T-cell (primary cell): ENCODE data around the gene LSM4. TPM values are rescaled to one million over a fixed set of nuclear protein-coding genes. Genes with fewer than 3 reads are reported as not detected.

Experiments used
- ATAC-seq, 4 experiments: fragments of 200-7000 bp in 3 of 4; fragments of 150-1000 bp in 1 of 4; cut with Tn5 transposase; replicated peaks in 1 of 4; 1 replicate in 3 of 4; 2 replicates in 1 of 4; pipeline ENCODE4 v1.10.0; 2021; ENCODE audit warnings: moderate library complexity in 3 of 4, mild to moderate bottlenecking in 2 of 4, moderate number of reproducible peaks in 1 of 4
- CTCF ChIA-PET, 2 donors: fragments of 300-600 bp; sonication (Branson Sonifier 250); formaldehyde crosslinking; loops; one replicate each; lab custom pipeline; 2022; ENCODE audit warnings: antibody characterized with exemption in 2 of 2; lab: Charles Lee
- POLR2A ChIA-PET, 2 donors: fragments of 300-600 bp; sonication (Branson Sonifier 250); formaldehyde crosslinking; loops; one replicate each; lab custom pipeline; 2022; ENCODE audit warnings: antibody characterized with exemption in 2 of 2; lab: Charles Lee
- DNase-seq, 35 experiments: peaks; one replicate each; pipeline versions ENCODE4 v3.0.0 to v3.0.0-alpha.2; 2013 to 2023
- H3K27ac ChIP-seq: one replicate; pipeline ENCODE4 v1.5.1; 2013; ENCODE audit warnings: low read length
- H3K27me3 ChIP-seq, 2 experiments: replicated peaks in 1 of 2; 1 replicate in 1 of 2; 2 replicates in 1 of 2; pipeline versions ENCODE4 v1.6.1 to v1.7.0; 2013; ENCODE audit warnings: low read length in 1 of 2, mixed read lengths in 1 of 2; ENCODE audit not compliant: control insufficient read depth in 2 of 2, insufficient read depth in 2 of 2; ENCODE audit errors: extremely low read depth in 1 of 2
- H3K36me3 ChIP-seq, 2 donors: 1 replicate in 1 of 2; 2 replicates in 1 of 2; pipeline versions ENCODE4 v1.6.1 to v1.7.0; 2013; ENCODE audit warnings: low read length in 1 of 2; ENCODE audit not compliant: control insufficient read depth in 2 of 2, insufficient read depth in 1 of 2; ENCODE audit errors: extremely low read depth in 1 of 2
- H3K4me1 ChIP-seq, 2 experiments: 1 replicate in 1 of 2; 2 replicates in 1 of 2; pipeline versions ENCODE4 v1.6.1 to v1.7.0; 2013; ENCODE audit warnings: low read length in 2 of 2, mixed read lengths in 1 of 2; ENCODE audit not compliant: insufficient read depth in 2 of 2, control insufficient read depth in 1 of 2; ENCODE audit errors: extremely low read depth in 1 of 2
- H3K4me3 ChIP-seq, 2 donors: 1 replicate in 1 of 2; 2 replicates in 1 of 2; pipeline versions ENCODE4 v1.5.1 to v1.7.0; 2013; ENCODE audit warnings: mild to moderate bottlenecking in 2 of 2, low read length in 1 of 2, moderate library complexity in 1 of 2; ENCODE audit not compliant: control insufficient read depth in 1 of 2; ENCODE audit errors: extremely low read depth in 1 of 2
- H3K9me3 ChIP-seq: 2 replicates; pipeline ENCODE4 v1.7.0; 2013
- H3K27ac Mint-ChIP-seq, 2 donors: one replicate each; pipeline ENCODE4 v1.8.0; 2020 to 2021; ENCODE audit warnings: mild to moderate bottlenecking in 2 of 2, mixed read lengths in 2 of 2
- H3K27me3 Mint-ChIP-seq, 2 donors: one replicate each; pipeline ENCODE4 v1.8.0; 2021 to 2022; ENCODE audit warnings: mixed read lengths in 2 of 2
- H3K36me3 Mint-ChIP-seq: one replicate; pipeline ENCODE4 v1.8.0; 2021; ENCODE audit warnings: mixed read lengths
- H3K4me1 Mint-ChIP-seq, 3 donors: one replicate each; pipeline ENCODE4 v1.8.0; 2020 to 2022; ENCODE audit warnings: mixed read lengths in 3 of 3, mild to moderate bottlenecking in 1 of 3
- H3K4me3 Mint-ChIP-seq, 3 donors: one replicate each; pipeline ENCODE4 v1.8.0; 2020 to 2022; ENCODE audit warnings: mild to moderate bottlenecking in 3 of 3, mixed read lengths in 3 of 3, moderate library complexity in 3 of 3
- H3K9me3 Mint-ChIP-seq, 3 donors: one replicate each; pipeline ENCODE4 v1.8.0; 2020 to 2022; ENCODE audit warnings: mixed read lengths in 3 of 3
- WGBS: methylation state at CpG from one replicate; pipeline ENCODE4 v1.1.5; 2013; ENCODE audit warnings: missing lambda C conversion rate; ENCODE audit not compliant: insufficient coverage; 5-methylcytosine and 5-hydroxymethylcytosine counted together
- total RNA-seq, 35 experiments: library from RNA in 6 of 35; stranded (reverse) in 6 of 35; fragments of 120-200 nt in 1 of 35; gene quantifications; one replicate each; pipeline versions ENCODE4 v1.2.1 to v1.2.4 and lab custom pipeline; 2013 to 2026

The LSM4 gene
- total RNA-seq, 5 donors from 2014 or later (not counting 1 experiment from before 2014, with no cell fraction given) = 58.5 to 82.7 (median 69.1) TPM

- no peaks in the 10 kb centered on the region for H3K9me3 Mint-ChIP-seq
- H3K27ac ChIP-seq = peak overlapping the region; percentile 100
- H3K36me3 ChIP-seq = peaks cover 10 to 21% of the 10 kb centered on the region in 2 donors
- peak overlapping the region; percentile 100 for H3K4me3 ChIP-seq
- H3K36me3 Mint-ChIP-seq = peaks cover 15% of the 10 kb centered on the region
- peak overlapping the region; percentile 98 to 99 for H3K27ac Mint-ChIP-seq
- peaks cover 25 to 55% of the 10 kb centered on the region in 2 experiments for H3K4me1 ChIP-seq
- peaks cover 49 to 54% (median 53%) of the 10 kb centered on the region in 3 donors for H3K4me1 Mint-ChIP-seq
- DNase-seq (no peak), ATAC-seq (no peak)
- H3K4me3 Mint-ChIP-seq = peak overlapping the region; percentile 94 to 98 (median 96)
- H3K9me3 ChIP-seq = no peaks in the 10 kb centered on the region
- 0% methylated on average over 2 of the region's 5 CpGs for WGBS
- no peaks in the 10 kb centered on the region for H3K27me3 ChIP-seq
- ChIA-PET CTCF (interaction anchor here (0.5 to 4.2 kb wide), 9 partner anchors 18 to 271 kb away, joined by 3 to 37 read pairs (median 5); partner anchors contain the start of genes ARRDC2 (in 1 of the 2), LSM4 (in 1 of the 2) and MPV17L2 (in 1 of the 2)), POLR2A (interaction anchor here (0.6 to 5.1 kb wide), 17 partner anchors 12 to 858 kb away, joined by 3 to 95 read pairs (median 7); partner anchors contain the start of genes LSM4 (in 2 of the 2) and MPV17L2 (in 1 of the 2))
- H3K27me3 Mint-ChIP-seq = no peaks in the 10 kb centered on the region
Observed at GRCh38 chr19:18279266-18279515, 43.7 kb downstream of the LSM4 start.

GRCh38 chr19:18278521-18279265 lies 44.2 kb downstream of the LSM4 start:
- Histone ChIP-seq H3K4me3 (peak overlapping the region; percentile 100), H3K27ac (peak overlapping the region; percentile 100), H3K9me3 (no peaks in the 10 kb centered on the region), H3K4me1 (peaks cover 25 to 60% of the 10 kb centered on the region in 2 experiments), H3K36me3 (peaks cover 10 to 25% of the 10 kb centered on the region in 2 donors), H3K27me3 (no peaks in the 10 kb centered on the region)
- POLR2A ChIA-PET = interaction anchor here (0.6 to 5.1 kb wide), 19 partner anchors 13 to 330 kb away, joined by 3 to 95 read pairs (median 4); partner anchors contain the start of genes LSM4 (in 1 of the 2) and MPV17L2 (in 1 of the 2)
- H3K4me1 Mint-ChIP-seq = peaks cover 49 to 57% (median 55%) of the 10 kb centered on the region in 3 donors
- WGBS = 49% methylated on average over 5 of the region's 10 CpGs
- peaks cover 15% of the 10 kb centered on the region for H3K36me3 Mint-ChIP-seq
- no peak for ATAC-seq
- H3K27me3 Mint-ChIP-seq = no peaks in the 10 kb centered on the region
- H3K4me3 Mint-ChIP-seq = peak overlapping the region; percentile 94 to 98 (median 96)
- H3K9me3 Mint-ChIP-seq = no peaks in the 10 kb centered on the region
- CTCF ChIA-PET = interaction anchor here (0.5 to 4.2 kb wide), 9 partner anchors 26 to 271 kb away, joined by 3 to 37 read pairs (median 5); partner anchors contain the start of genes ARRDC2 (in 1 of the 2), LSM4 (in 1 of the 2) and MPV17L2 (in 1 of the 2)
- peak overlapping the region; percentile 98 to 99 for H3K27ac Mint-ChIP-seq
- peak in 32 of 35 experiments; percentile 30 to 68 (median 57) for DNase-seq

GRCh38 chr19:18274781-18275356 lies 48.0 kb downstream of the LSM4 start:
- WGBS = 93% methylated on average over 9 of the region's 13 CpGs
- peak in 4 of 35 experiments; percentile 19 to 52 (median 33) for DNase-seq
- H3K27me3 ChIP-seq = no peaks in the 10 kb centered on the region
- no peak overlapping the region for H3K27ac ChIP-seq
- peaks cover 10 to 27% of the 10 kb centered on the region in 2 donors for H3K36me3 ChIP-seq
- CTCF ChIA-PET = interaction anchor here (0.7 to 1.9 kb wide), 2 partner anchors 54 to 123 kb away, joined by 7 to 8 read pairs; no protein-coding TSS in a partner anchor
- POLR2A ChIA-PET = interaction anchor here (0.6 to 2.6 kb wide), 6 partner anchors 18 to 1011 kb away, joined by 3 to 10 read pairs (median 7); no protein-coding TSS in a partner anchor
- Mint-ChIP-seq H3K27me3 (no peaks in the 10 kb centered on the region), H3K4me3 (peak overlapping the region in 1 of 3 donors; percentile 37), H3K9me3 (no peaks in the 10 kb centered on the region), H3K36me3 (peaks cover 15% of the 10 kb centered on the region), H3K27ac (peak overlapping the region; percentile 55 to 61), H3K4me1 (peaks cover 40 to 53% (median 40%) of the 10 kb centered on the region in 3 donors)
- no peak overlapping the region for H3K4me3 ChIP-seq
- peaks cover 18 to 48% of the 10 kb centered on the region in 2 experiments for H3K4me1 ChIP-seq
- ATAC-seq = peak in 1 of 4 experiments; percentile 3
- no peaks in the 10 kb centered on the region for H3K9me3 ChIP-seq

GRCh38 chr19:18274219-18274780 lies 48.6 kb downstream of the LSM4 start, which contains the start of gene IQCN:
Gene IQCN, minus strand, starts transcription at chr19:18274452. Its CDS starts 4,974 bp downstream, at chr19:18269478.
- H3K27me3 Mint-ChIP-seq = no peaks in the 10 kb centered on the region
- peak in 23 of 35 experiments; percentile 39 to 63 (median 53) for DNase-seq
- H3K9me3 Mint-ChIP-seq = no peaks in the 10 kb centered on the region
- H3K27me3 ChIP-seq = no peaks in the 10 kb centered on the region
- H3K4me3 Mint-ChIP-seq = peak within 1 kb of the TSS in 1 of 3 donors; percentile 37
- peaks cover 10% of the 10 kb centered on the region for H3K36me3 Mint-ChIP-seq
- ChIA-PET CTCF (interaction anchor here (0.7 to 1.9 kb wide), 2 partner anchors 54 to 123 kb away, joined by 7 to 8 read pairs; no protein-coding TSS in a partner anchor), POLR2A (interaction anchor here (0.6 to 2.6 kb wide), 3 partner anchors 54 to 1012 kb away, joined by 5 to 10 read pairs (median 10); no protein-coding TSS in a partner anchor)
- H3K9me3 ChIP-seq = no peaks in the 10 kb centered on the region
- H3K27ac Mint-ChIP-seq = peak within 1 kb of the TSS; percentile 55 to 61
- H3K36me3 ChIP-seq = peaks cover 9 to 25% of the 10 kb centered on the region in 2 donors
- peaks cover 38 to 49% (median 38%) of the 10 kb centered on the region in 3 donors for H3K4me1 Mint-ChIP-seq
- peaks cover 17 to 43% of the 10 kb centered on the region in 2 experiments for H3K4me1 ChIP-seq
- peak in 2 of 4 experiments; percentile 8 to 17 for ATAC-seq
- no peak within 1 kb of the TSS for H3K4me3 ChIP-seq
- 88% methylated on average over 5 of the region's 9 CpGs for WGBS
- no peak within 1 kb of the TSS for H3K27ac ChIP-seq

- ATAC-seq (no peak), DNase-seq (peak in 1 of 35 experiments; percentile 34)
- POLR2A ChIA-PET = interaction anchor here (0.6 to 1.7 kb wide), 3 partner anchors 55 to 893 kb away, joined by 3 to 10 read pairs (median 6); no protein-coding TSS in a partner anchor
- Mint-ChIP-seq H3K4me1 (peaks cover 32 to 49% (median 32%) of the 10 kb centered on the region in 3 donors), H3K36me3 (peaks cover 9% of the 10 kb centered on the region), H3K27ac (peak overlapping the region in 1 of 2 donors; percentile 43), H3K4me3 (peak overlapping the region in 1 of 3 donors; percentile 34), H3K9me3 (no peaks in the 10 kb centered on the region), H3K27me3 (no peaks in the 10 kb centered on the region)
- 94% methylated on average over 7 of the region's 13 CpGs for WGBS
- Histone ChIP-seq H3K27me3 (no peaks in the 10 kb centered on the region), H3K36me3 (peaks cover 3 to 19% of the 10 kb centered on the region in 2 donors), H3K4me1 (peaks cover 11 to 37% of the 10 kb centered on the region in 2 experiments), H3K4me3 (no peak overlapping the region), H3K27ac (no peak overlapping the region), H3K9me3 (no peaks in the 10 kb centered on the region)
- CTCF ChIA-PET = interaction anchor here in 1 of 2 donors (1.9 kb wide), 1 partner anchor 55 kb away, joined by 8 read pairs; no protein-coding TSS in a partner anchor
Observed at GRCh38 chr19:18273561-18274218, 49.2 kb downstream of the LSM4 start.
